Measurements from ENCODE around the gene CCDC167.

The CCDC167 gene

DNA sequence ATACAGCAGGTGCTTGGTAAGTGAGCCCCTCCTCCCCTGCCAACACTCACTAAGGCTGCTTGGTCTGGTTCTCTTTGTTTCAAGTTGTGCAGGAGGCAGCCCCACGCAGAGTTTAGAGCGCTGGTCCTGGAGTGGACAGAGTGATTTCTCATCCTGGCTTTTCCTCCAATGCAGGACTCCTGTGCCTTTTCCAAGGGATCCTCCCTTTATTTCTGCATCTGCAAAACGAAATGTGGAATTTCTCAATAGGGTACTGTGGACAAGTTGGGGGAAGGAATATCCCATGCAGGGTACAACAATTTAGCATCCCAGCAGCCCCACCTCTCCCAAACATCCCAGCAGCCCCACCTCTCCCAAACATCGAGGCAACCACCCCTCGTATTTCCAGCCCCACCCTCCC is 30.6 kb upstream of the CCDC167 start:
- Histone ChIP-seq H3K36me3 (ENCODE audit: insufficient read depth, low read length) (no peaks in the 10 kb centered on the region), H3K27me3 (ENCODE audit: insufficient read depth, low read length) (peaks cover 65% of the 10 kb centered on the region), H3K4me3 (ENCODE audit: low read depth, low read length) (no peak overlapping the region), H3K27ac (ENCODE audit: low read depth, low read length) (no peak overlapping the region), H3K79me2 (ENCODE audit: control insufficient read depth, insufficient read depth, low read length, unreplicated experiment) (no peaks in the 10 kb centered on the region), H3K4me1 (ENCODE audit: control insufficient read depth, insufficient read depth, low read length, unreplicated experiment) (peaks cover 11% of the 10 kb centered on the region), H2AFZ (ENCODE audit: low read length, unreplicated experiment) (no peak overlapping the region)

DNA sequence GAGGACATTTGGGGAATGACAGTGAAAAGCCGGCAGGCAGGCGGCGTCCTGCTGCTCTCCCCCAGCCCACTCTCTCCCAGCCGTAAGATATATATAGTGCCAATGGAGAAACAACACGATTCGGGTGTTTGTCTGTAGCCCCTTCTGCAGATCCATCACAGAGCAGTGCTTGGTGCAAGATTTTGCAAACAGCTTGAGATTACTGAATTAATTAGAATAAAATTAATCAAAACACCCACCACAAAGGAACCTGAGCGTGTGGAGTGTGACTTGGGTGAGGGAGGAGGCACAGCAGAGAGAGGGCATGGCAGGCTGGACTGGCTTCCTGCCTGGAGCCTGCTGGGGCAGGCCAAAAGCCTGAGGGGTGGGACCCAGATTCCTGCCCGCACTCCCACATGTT is 28.8 kb upstream of the CCDC167 start:
- H3K36me3 ChIP-seq (ENCODE audit: insufficient read depth, low read length): no peaks in the 10 kb centered on the region
- no peak overlapping the region for H3K4me3 ChIP-seq (ENCODE audit: low read depth, low read length)
- H3K27ac ChIP-seq (ENCODE audit: low read depth, low read length): no peak overlapping the region
- H3K4me1 ChIP-seq (ENCODE audit: control insufficient read depth, insufficient read depth, low read length, unreplicated experiment): peaks cover 26% of the 10 kb centered on the region
- H3K79me2 ChIP-seq (ENCODE audit: control insufficient read depth, insufficient read depth, low read length, unreplicated experiment): no peaks in the 10 kb centered on the region
- H3K27me3 ChIP-seq (ENCODE audit: insufficient read depth, low read length): peaks cover 49% of the 10 kb centered on the region
- no peak overlapping the region for H2AFZ ChIP-seq (ENCODE audit: low read length, unreplicated experiment)

DNA sequence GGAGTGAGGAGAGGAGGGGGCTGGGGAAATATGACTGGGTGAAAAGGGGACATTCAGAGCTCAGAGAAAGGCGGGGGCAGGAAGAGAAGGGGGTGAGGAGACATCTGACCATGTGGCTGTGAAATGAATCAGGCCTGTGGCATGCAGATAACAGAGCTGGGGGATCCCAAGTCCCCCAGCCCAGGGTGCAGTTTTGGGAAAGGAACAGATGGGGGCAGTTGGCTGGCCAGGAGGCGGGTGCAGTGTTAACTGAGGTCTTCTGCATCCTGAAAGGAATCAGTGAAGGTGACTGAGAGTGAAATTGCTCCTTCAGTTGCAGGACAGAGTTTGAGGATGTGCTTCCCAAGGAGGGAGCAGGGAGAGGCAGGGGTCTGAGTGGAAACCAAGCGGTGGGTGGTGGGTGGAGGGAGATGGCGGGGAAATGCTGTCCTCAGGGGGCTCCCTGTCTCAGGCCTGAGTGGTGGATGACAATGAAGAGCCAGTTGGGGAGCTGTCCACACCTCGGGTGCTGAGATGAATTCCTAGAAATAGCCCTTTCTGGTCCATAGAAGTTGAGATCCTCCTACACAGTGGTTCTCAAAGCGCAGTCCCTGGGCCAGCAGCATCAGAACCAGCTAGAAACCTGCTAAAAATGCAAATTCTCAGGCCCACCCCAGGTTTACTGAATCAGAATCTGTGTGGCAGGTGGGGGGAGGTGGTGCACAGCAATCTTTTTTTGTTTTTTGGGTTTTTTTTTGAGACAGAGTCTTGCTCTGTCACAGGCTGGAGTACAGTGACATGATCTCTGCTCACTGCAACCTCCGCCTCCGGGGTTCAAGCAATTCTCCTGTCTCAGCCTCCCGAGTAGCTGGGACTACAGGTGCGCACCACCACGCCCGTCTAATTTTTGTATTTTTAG is 26.0 kb upstream of the CCDC167 start:
- Histone ChIP-seq H3K27me3 (ENCODE audit: insufficient read depth, low read length) (peaks cover 22% of the 10 kb centered on the region), H3K36me3 (ENCODE audit: insufficient read depth, low read length) (no peaks in the 10 kb centered on the region), H3K4me3 (ENCODE audit: low read depth, low read length) (no peak overlapping the region)

DNA sequence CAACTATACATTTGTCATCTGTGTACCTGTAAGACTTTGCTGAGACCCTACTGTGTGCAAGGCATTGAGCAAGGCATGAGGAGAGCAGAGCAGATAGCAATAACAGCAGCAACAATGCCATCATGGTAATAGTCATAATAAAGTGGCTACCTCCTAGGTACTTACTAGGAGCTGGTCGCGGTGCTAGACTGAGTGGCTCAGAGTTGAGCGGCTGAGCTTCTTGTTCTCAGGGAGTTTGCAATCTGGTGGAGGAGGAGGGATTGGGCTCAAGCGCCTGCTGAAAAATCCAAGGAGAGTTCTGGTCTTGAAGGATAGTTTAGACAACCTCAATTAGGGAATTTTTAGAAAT is 25.3 kb upstream of the CCDC167 start:
- Histone ChIP-seq H3K4me3 (ENCODE audit: low read depth, low read length) (no peak overlapping the region), H3K27me3 (ENCODE audit: insufficient read depth, low read length) (peaks cover 21% of the 10 kb centered on the region), H3K79me2 (ENCODE audit: control insufficient read depth, insufficient read depth, low read length, unreplicated experiment) (no peaks in the 10 kb centered on the region), H3K4me1 (ENCODE audit: control insufficient read depth, insufficient read depth, low read length, unreplicated experiment) (peaks cover 22% of the 10 kb centered on the region), H3K27ac (ENCODE audit: low read depth, low read length) (peak overlapping the region; percentile 51; the same call in 1 of the 2 replicates), H3K36me3 (ENCODE audit: insufficient read depth, low read length) (no peaks in the 10 kb centered on the region), H2AFZ (ENCODE audit: low read length, unreplicated experiment) (no peak overlapping the region)

More for the DNA sequence above, 26.0 kb upstream of the CCDC167 start:
- H3K79me2 ChIP-seq (ENCODE audit: control insufficient read depth, insufficient read depth, low read length, unreplicated experiment): no peaks in the 10 kb centered on the region
- peaks cover 23% of the 10 kb centered on the region for H3K4me1 ChIP-seq (ENCODE audit: control insufficient read depth, insufficient read depth, low read length, unreplicated experiment)
- H2AFZ ChIP-seq (ENCODE audit: low read length, unreplicated experiment): no peak overlapping the region
- H3K27ac ChIP-seq (ENCODE audit: low read depth, low read length): no peak overlapping the region

DNA sequence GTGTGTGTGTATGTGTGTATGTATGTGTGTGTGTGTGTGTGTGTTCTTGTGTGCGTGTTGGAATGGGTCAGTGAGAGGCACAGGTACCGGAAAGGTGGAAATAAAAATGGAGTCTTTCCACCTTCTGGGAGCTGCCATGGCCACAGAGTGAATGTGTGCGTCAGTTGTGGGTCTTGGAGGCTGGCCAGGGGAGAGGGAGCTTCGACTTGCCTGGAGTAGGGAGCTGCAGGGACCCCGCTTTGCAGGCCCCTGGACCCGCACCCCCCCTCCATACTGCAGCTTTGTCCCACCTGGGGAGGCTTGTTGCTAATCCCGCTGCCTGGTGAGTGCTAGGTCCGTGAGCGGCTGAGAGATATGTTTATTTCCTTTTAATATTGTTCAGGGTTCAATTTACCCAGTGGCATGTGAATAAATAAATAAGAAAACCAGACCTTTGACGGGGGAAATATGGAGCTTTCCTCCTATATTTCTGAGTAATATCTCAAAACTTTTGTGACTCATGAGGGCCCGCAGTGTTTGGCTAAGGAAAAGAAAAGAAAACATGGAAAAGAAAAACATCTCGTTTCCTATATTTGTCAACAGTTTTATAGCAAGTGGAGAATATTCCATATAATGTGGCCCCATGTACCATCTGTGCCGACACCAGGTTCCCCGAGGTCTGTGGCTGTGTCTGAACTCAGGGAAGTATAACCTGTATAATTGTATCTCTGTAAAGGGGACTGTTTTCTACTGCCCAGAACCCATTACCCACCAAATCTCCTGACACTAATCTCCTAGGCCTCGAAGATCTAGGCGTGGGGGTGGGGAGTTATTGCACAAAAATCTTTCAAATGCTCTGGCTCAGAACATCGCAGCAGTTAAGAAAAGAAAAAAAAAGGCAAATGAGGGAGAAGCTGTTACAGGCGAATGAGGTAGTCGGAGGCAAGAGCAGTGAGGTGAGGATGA is 24.6 kb upstream of the CCDC167 start:
- H3K4me3 ChIP-seq (ENCODE audit: low read depth, low read length): peak overlapping the region; percentile 59
- peak overlapping the region; percentile 86 for H2AFZ ChIP-seq (ENCODE audit: low read length, unreplicated experiment)
- peak overlapping the region; percentile 51 for H3K27ac ChIP-seq (ENCODE audit: low read depth, low read length)
- H3K79me2 ChIP-seq (ENCODE audit: control insufficient read depth, insufficient read depth, low read length, unreplicated experiment): no peaks in the 10 kb centered on the region
- no peaks in the 10 kb centered on the region for H3K36me3 ChIP-seq (ENCODE audit: insufficient read depth, low read length)
- peaks cover 22% of the 10 kb centered on the region for H3K4me1 ChIP-seq (ENCODE audit: control insufficient read depth, insufficient read depth, low read length, unreplicated experiment)
- peaks cover 21% of the 10 kb centered on the region for H3K27me3 ChIP-seq (ENCODE audit: insufficient read depth, low read length)

DNA sequence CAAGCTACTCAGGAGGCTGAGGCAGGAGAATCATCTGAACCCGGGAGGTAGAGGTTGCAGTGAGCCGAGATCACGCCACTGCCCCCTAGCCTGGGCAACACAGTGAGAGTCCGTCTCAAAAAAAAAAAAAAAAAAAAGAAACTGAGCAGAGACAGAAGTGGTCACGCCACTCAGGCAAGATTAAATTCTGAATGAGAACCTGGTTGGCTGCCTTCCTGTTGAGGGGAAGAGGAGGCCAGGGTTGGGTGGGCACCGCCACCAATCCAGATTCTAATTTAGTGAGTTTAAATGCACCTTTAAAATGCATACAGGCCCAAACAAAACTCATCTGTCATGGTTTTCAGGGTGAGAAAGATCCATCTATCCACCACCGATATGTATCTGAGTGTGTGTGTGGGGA is 23.7 kb upstream of the CCDC167 start:
- Histone ChIP-seq H3K27ac (ENCODE audit: low read depth, low read length) (no peak overlapping the region), H3K36me3 (ENCODE audit: insufficient read depth, low read length) (no peaks in the 10 kb centered on the region), H3K79me2 (ENCODE audit: control insufficient read depth, insufficient read depth, low read length, unreplicated experiment) (no peaks in the 10 kb centered on the region), H3K4me1 (ENCODE audit: control insufficient read depth, insufficient read depth, low read length, unreplicated experiment) (peaks cover 22% of the 10 kb centered on the region), H3K27me3 (ENCODE audit: insufficient read depth, low read length) (peaks cover 14% of the 10 kb centered on the region), H2AFZ (ENCODE audit: low read length, unreplicated experiment) (no peak overlapping the region), H3K4me3 (ENCODE audit: low read depth, low read length) (no peak overlapping the region)

DNA sequence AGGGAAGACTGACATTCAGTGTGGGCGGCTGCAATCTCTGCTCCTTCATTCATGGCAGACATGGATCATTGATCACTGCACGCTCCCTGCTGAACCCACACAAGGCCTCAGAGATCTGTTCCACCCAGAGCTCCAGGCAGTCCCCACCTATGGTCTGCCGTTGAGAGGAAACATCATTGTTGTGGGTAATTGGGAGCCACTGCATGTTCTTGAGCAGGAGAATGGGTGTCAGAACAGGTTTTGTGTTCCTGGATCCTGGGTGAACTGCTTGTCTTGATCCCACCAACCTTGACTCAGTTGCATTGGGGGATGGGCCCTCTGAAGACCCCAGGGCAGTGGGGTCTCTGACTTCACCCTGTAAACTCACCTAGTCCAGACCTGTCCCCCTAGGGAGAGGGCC is 23.1 kb upstream of the CCDC167 start:
- H3K27me3 ChIP-seq (ENCODE audit: insufficient read depth, low read length): peaks cover 11% of the 10 kb centered on the region
- no peak overlapping the region for H3K4me3 ChIP-seq (ENCODE audit: low read depth, low read length)
- H2AFZ ChIP-seq (ENCODE audit: low read length, unreplicated experiment): no peak overlapping the region
- no peaks in the 10 kb centered on the region for H3K79me2 ChIP-seq (ENCODE audit: control insufficient read depth, insufficient read depth, low read length, unreplicated experiment)
- peaks cover 22% of the 10 kb centered on the region for H3K4me1 ChIP-seq (ENCODE audit: control insufficient read depth, insufficient read depth, low read length, unreplicated experiment)
- H3K27ac ChIP-seq (ENCODE audit: low read depth, low read length): no peak overlapping the region
- no peaks in the 10 kb centered on the region for H3K36me3 ChIP-seq (ENCODE audit: insufficient read depth, low read length)

DNA sequence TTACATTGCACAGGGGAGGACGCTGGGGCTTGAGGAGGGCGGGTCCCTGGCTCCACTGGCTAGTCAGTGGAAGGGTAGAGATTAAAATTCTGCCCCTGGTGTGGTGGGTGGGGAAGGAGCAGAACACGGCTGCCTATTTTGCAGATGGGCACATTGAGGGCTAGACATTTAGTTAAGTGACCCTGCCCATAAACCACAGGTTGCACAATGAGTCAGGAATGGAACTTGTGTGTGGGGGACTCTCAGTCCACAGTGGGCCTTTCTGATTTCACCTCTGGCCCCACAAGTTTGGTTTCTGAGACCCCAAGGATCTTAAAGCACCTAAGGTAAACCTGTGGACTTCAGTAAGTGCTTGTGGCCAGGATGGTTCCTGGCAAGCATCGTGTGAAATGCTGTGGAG is 22.0 kb upstream of the CCDC167 start:
- no peak overlapping the region for H3K4me3 ChIP-seq (ENCODE audit: low read depth, low read length)
- peaks cover 22% of the 10 kb centered on the region for H3K4me1 ChIP-seq (ENCODE audit: control insufficient read depth, insufficient read depth, low read length, unreplicated experiment)

DNA sequence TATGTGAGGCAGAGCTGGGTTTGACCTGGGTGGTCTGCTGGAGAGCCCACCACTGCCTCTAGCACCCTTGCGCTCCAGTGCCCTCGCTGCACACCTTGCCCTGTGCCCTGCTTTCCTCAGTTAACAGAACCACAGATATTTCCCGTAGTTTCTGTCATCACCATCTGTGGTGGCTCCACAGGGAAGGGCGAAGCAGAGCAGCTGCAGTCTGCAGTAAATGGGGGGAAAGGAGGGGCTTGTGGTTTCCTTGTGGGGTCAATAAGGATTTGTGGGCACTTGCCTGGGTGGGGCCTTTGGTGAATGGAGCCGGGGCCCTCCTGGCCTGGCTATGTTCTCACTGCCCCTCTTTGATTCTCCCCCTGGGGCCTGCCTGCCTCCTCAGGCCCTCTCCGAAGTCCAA is 21.2 kb upstream of the CCDC167 start:
- no peak overlapping the region for H3K4me3 ChIP-seq (ENCODE audit: low read depth, low read length)
- no peaks in the 10 kb centered on the region for H3K27me3 ChIP-seq (ENCODE audit: insufficient read depth, low read length)
- H3K79me2 ChIP-seq (ENCODE audit: control insufficient read depth, insufficient read depth, low read length, unreplicated experiment): no peaks in the 10 kb centered on the region
- H3K36me3 ChIP-seq (ENCODE audit: insufficient read depth, low read length): no peaks in the 10 kb centered on the region
- peaks cover 22% of the 10 kb centered on the region for H3K4me1 ChIP-seq (ENCODE audit: control insufficient read depth, insufficient read depth, low read length, unreplicated experiment)
- H2AFZ ChIP-seq (ENCODE audit: low read length, unreplicated experiment): no peak overlapping the region
- H3K27ac ChIP-seq (ENCODE audit: low read depth, low read length): no peak overlapping the region

More for the DNA sequence above, 22.0 kb upstream of the CCDC167 start:
- Histone ChIP-seq H3K79me2 (ENCODE audit: control insufficient read depth, insufficient read depth, low read length, unreplicated experiment) (no peaks in the 10 kb centered on the region), H2AFZ (ENCODE audit: low read length, unreplicated experiment) (no peak overlapping the region), H3K27me3 (ENCODE audit: insufficient read depth, low read length) (no peaks in the 10 kb centered on the region), H3K36me3 (ENCODE audit: insufficient read depth, low read length) (no peaks in the 10 kb centered on the region), H3K27ac (ENCODE audit: low read depth, low read length) (no peak overlapping the region)

DNA sequence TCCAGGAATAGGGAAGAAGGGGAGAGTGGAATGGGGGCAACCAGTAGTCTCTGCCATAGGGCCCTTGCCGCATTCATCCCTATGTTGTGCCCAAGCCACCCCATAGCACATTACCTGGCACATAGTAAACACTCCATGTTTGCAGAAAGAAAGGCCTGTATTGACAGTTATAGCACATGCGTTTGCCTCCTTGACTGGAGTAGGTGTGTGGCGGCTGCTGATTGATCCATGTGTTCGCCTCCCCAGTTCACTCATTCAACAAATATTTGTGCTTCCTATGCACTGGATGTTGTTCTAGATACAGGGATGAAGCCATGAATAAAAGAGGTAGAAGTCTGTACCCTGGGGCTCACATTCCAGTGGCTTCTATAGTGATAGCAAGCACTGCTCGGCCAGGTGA is 19.8 kb upstream of the CCDC167 start:
- H3K4me1 ChIP-seq (ENCODE audit: control insufficient read depth, insufficient read depth, low read length, unreplicated experiment): peaks cover 17% of the 10 kb centered on the region
- no peak overlapping the region for H2AFZ ChIP-seq (ENCODE audit: low read length, unreplicated experiment)
- no peaks in the 10 kb centered on the region for H3K36me3 ChIP-seq (ENCODE audit: insufficient read depth, low read length)
- H3K27me3 ChIP-seq (ENCODE audit: insufficient read depth, low read length): no peaks in the 10 kb centered on the region
- H3K79me2 ChIP-seq (ENCODE audit: control insufficient read depth, insufficient read depth, low read length, unreplicated experiment): no peaks in the 10 kb centered on the region
- H3K4me3 ChIP-seq (ENCODE audit: low read depth, low read length): no peak overlapping the region
- no peak overlapping the region for H3K27ac ChIP-seq (ENCODE audit: low read depth, low read length)
